GM13977 (cell line): ENCODE results near the gene TSFM.

ENCODE experiments used
- DNase-seq: peaks from one replicate; pipeline ENCODE4 v3.0.0; 2012; ENCODE audit warnings: low spot score
- in situ Hi-C: fragments of 300-500 bp; cut with MboI; formaldehyde crosslinking; loops from one replicate; pipeline ENCODE4 v1.12.0; 2022; ENCODE audit warnings: low sequenced_read_pairs, low pct_unique_long_range_greater_than_20kb, mixed read lengths, inconsistent platforms; ENCODE audit not compliant: unreplicated experiment
- TF ChIP-seq, protein P1 (sequence below): IDR thresholded peaks from 2 replicates; pipeline ENCODE4 v1.5.1; 2012; ENCODE audit warnings: mild to moderate bottlenecking, control low read depth; ENCODE audit not compliant: insufficient read depth; ENCODE audit errors: extremely low read depth, missing control alignments

TSFM gene

DNA sequence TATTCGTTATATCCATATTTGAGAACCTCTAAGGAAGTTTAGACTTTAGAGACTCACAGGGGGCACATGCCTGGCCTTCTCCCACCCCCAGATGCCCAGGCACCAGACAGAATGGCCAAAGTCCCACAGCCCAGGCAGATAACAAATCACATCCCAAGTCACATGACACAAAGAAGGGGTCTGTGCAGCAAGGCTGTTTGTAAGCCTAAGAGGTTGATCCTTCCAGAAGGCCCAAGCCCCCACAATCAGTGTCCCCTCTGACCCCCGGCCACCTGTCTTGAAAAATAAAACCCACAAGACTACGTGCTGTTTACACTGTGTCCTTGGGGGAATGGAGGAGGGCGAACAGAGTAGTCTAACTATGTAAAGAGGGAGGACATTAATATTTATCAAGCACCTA is 58.9 kb downstream of the TSFM start:
- TF ChIP-seq, protein P1, sequence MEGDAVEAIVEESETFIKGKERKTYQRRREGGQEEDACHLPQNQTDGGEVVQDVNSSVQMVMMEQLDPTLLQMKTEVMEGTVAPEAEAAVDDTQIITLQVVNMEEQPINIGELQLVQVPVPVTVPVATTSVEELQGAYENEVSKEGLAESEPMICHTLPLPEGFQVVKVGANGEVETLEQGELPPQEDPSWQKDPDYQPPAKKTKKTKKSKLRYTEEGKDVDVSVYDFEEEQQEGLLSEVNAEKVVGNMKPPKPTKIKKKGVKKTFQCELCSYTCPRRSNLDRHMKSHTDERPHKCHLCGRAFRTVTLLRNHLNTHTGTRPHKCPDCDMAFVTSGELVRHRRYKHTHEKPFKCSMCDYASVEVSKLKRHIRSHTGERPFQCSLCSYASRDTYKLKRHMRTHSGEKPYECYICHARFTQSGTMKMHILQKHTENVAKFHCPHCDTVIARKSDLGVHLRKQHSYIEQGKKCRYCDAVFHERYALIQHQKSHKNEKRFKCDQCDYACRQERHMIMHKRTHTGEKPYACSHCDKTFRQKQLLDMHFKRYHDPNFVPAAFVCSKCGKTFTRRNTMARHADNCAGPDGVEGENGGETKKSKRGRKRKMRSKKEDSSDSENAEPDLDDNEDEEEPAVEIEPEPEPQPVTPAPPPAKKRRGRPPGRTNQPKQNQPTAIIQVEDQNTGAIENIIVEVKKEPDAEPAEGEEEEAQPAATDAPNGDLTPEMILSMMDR = no peak
- in situ Hi-C loops = no loop called here
- no peak for DNase-seq

GRCh38 chr12:57842342-57843294 is 60.0 kb downstream of the TSFM start:
- DNase-seq = no peak
- in situ Hi-C loops = no loop called here
- TF ChIP-seq, protein P1 = no peak

- DNase-seq = peak; percentile 66
- TF ChIP-seq, protein P1 = no peak
- in situ Hi-C loops = no loop called here
Measured at GRCh38 chr12:57844709-57845477, 62.3 kb downstream of the TSFM start.

- DNase-seq = peak; percentile 84
- in situ Hi-C loops = no loop called here
- TF ChIP-seq, protein P1 = no peak
Measured at GRCh38 chr12:57845478-57846284, 63.1 kb downstream of the TSFM start.

DNA sequence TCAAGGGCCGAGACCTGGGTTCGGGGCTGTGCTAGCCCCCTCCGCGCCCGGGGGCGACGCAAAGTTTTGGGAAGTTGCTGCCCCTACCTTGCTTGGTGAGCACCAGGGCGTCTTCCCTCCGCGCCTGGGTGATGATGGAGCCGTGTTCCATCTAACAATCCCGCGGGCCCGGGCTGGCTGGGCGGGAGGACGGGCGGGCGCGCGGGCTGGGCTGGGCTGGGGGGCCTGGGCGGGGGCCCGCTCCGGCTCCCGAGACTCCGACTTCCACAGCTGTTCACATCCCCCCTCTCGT is 63.6 kb downstream of the TSFM start:
- TF ChIP-seq, protein P1 = no peak
- DNase-seq = no peak
- in situ Hi-C loops = no loop called here
